GM21447 (cell line): ENCODE results near the gene SORL1.

Source experiments
- ATAC-seq: cut with Tn5 transposase; IDR thresholded peaks from one replicate; pipeline ENCODE4 v1.9.1; 2021; ENCODE audit not compliant: unreplicated experiment

Gene SORL1

GRCh38 chr11:121581607-121582006 lies 129.5 kb downstream of the SORL1 start:
- no peak for ATAC-seq

GRCh38 chr11:121582296-121582695 lies 130.2 kb downstream of the SORL1 start:
- ATAC-seq: no peak

DNA sequence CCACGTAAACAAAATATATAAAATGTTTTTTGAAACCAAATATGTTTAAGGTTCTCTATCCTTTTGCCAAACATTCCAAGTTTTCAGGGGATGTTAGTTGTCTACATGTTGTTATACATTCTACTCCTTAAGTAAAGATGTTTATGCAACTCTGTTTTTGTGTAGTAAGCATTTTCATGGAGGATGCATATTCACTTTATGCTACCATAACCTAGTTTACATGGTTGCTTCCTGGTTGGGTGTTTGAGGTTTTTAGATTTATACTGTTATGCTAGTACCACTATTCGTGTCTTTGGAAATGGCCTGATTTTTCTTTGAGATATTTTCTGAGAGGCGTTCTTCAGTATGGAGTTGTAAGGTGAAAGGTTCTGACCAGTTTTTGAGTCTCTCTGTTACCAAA lies 131.7 kb downstream of the SORL1 start:
- ATAC-seq: no peak

DNA sequence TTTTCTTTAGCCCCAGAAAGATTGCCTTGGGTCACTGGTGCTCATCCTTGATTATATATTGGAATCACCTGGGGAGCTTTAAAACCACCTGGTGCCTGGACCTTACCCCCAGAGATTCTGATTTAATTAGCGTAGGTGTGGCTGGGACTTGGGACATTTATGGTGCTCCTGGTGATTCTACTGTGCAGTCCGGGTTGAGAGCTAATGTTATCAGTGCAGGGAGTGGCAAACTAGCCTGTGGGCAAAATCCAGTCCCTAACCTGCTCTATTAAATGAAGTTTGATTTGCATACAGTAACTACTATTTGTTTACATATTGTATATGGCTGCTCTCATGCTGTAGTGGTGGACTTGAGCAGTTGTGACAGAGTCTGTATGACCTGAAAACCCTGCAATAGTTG lies 134.6 kb downstream of the SORL1 start:
- ATAC-seq: no peak

- ATAC-seq: no peak
These were observed 135.1 kb downstream of the SORL1 start for GRCh38 chr11:121587182-121587581.

DNA sequence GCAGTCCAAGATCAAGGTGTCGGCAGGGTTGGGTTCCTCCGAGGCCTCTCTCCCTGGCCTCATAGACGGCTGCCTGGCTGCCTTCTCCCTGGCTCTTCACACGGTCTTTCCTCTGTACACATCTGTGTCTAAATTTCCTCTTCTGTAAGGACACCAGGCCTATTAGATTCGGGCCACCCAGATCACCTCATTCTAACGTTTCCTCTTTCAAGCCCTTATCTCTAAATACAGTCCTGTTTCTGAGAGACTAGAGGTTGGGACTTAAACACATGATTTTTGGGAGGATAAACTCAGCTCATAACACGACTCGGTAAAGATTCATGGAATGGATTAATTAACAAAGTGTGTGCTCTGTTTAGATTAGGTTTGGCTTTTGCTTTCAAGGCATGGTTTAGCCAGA lies 136.6 kb downstream of the SORL1 start:
- no peak for ATAC-seq

DNA sequence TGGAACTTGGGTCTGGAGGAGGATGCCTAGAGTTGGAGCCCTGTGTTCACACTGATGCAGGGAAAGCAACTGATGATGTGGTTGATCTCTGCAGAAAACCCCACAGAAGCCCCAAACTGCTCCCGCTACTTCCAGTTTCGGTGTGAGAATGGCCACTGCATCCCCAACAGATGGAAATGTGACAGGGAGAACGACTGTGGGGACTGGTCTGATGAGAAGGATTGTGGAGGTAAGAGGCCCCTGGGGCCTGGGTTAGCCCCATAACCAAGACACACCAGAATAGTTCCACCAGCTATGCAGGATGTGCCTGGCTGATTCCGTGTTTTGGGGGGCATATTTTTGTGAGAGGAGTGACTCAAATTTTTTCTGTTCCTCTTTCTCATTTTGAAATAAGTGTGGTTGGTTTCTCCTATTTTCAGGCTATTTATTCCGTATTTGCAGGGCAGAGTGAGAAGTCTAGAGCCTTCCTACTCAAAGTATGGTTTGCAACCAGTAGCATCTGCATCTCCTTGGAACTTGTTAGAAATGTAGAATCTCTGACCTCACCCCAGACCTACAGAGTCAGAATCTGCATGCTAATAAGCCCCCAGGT lies 137.9 kb downstream of the SORL1 start:
- ATAC-seq: peak; percentile 80

- peak; percentile 2 for ATAC-seq
These were observed 138.8 kb downstream of the SORL1 start for GRCh38 chr11:121590772-121591404.

DNA sequence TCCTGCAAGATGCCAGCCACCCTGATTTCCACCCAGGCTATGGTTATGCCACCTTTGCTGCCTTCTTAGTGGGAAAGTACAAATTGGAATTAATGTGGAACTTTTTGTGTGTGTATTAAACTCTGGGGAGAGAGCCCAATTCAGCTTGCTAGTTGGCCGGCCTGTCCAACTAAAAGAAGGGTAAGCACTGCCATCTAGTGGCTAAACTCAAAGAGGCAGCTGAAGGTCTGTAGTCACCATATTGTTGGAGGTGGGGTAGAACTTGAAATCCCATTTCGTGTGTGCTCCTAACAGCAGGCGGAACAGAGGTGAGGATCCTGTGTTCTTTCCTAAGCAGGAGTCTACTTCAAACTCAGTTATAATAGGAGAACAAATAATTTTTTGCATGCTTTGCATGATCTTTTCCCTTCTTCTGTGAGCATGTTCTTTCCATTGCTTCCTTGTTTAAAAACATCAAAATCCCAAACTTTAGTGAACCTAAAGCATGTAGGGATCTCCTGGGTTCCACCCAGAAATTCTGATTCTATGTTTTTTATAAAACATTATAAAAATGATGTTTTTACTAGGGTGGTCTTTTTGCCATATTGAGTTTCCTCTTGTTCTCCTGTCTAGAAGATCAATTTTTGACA lies 139.4 kb downstream of the SORL1 start:
- ATAC-seq: no peak

- ATAC-seq: peak; percentile 27
These were observed 140.6 kb downstream of the SORL1 start for GRCh38 chr11:121592708-121593107.

- ATAC-seq: no peak
These were observed 143.6 kb downstream of the SORL1 start for GRCh38 chr11:121595717-121596161.

DNA sequence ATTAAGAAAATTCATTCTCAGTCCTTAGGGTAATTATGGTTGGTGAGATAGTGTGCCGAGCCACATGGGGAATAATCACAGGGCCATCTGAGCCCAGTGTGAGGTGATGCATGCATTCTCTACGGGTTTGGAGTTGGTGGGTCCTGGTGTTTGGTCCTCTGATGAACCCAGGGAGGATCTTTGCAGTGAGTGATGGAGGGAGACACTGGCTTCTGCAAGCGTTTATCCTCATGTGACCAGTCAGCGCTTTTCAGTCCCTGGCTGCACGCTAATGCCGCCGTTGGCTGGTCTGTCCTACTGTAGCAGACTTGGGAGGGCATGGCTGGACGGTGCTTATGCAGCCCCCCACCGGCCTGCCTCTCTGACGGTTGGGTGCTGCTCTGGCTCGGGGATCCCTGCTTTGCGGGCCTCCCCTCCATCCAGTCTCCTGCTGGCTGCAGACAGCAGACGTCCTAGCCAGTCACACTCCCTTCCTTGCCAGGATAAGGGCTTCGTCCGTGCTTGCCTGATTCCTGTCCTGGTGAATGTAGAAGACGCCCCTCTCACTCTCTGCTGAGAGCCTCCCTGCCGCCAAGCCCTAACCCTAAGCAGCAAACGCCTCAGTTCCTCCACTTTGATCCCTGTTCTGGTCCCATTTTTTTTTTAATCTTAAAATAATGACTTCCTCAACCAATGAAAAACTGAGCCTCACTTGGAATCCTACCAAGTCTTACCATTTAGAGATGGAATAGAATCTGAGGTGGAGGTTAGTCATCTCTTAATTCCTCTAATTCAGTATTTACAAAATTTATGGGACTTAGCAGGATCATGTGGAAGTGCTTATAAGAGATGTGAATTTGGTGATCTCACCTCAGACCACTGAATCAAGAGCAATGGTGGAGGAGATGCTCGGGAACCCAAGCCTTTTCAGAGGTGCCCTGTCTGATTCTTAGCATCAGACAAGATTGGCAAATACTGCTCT lies 144.4 kb downstream of the SORL1 start:
- no peak for ATAC-seq

DNA sequence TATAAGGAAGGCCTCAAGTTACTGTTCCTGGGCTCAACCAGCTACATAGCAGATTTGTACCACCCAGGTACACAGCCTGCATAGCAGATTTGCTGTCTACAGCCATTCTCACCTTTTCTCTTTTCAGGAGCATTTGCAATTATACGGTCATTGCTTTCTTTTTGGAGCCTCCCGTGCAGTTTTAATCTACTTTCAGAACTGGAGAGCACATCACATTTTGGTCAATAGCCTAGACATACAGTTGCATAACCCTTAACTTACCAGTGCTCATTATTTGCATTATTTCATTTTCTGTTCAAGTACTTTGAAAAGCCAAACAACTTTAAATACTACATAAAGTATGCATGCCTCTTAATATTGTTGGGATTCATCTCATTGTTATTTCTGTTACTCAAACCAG lies 151.2 kb downstream of the SORL1 start:
- ATAC-seq: no peak

GRCh38 chr11:121604152-121604551 lies 152.0 kb downstream of the SORL1 start:
- ATAC-seq: no peak

DNA sequence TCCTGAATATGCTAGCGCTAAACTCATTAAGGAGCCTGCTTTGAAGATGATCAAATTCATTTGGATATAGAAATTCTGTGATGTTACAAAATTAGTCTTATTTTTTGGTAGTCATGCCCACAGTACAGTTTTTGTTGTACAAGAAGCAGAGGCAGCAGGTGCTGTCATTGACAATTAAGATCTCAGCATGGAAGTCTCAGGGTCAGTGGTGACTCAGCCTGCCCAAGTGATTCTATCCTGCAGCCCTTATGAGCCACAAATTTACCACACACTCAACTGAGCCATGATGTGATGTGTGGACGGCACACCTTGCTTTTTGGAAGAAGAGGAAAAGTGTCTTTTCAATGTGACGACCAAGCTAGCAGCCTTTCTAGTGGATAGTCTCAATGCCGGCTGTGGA lies 154.2 kb downstream of the SORL1 start:
- no peak for ATAC-seq

GRCh38 chr11:121607341-121607740 lies 155.2 kb downstream of the SORL1 start:
- no peak for ATAC-seq

DNA sequence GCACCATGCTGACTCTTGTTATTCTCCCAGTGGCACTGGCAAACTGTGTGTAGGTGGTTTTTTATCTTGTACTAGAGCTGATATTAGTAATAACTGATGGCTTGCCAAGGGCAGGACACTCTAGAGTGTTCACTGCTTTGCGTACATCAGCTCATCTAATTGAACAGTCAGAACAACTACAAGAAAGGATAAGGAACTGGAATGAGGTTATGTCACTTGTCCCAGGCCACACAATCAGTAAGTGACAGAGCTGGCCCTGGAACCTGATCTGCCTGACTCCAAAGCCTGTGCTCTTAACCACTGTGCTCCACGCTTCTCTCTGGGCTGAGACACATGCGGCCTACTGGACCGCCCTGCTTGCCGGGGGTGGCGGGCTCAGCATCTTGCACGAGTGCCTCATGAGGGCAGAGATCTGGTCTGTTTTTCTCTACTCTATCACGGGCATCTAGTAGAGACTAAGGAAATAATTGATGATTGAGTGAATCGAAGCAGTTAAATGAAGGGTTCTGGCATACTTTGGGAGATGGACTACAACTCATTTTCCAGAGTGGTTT lies 156.5 kb downstream of the SORL1 start:
- ATAC-seq: no peak

DNA sequence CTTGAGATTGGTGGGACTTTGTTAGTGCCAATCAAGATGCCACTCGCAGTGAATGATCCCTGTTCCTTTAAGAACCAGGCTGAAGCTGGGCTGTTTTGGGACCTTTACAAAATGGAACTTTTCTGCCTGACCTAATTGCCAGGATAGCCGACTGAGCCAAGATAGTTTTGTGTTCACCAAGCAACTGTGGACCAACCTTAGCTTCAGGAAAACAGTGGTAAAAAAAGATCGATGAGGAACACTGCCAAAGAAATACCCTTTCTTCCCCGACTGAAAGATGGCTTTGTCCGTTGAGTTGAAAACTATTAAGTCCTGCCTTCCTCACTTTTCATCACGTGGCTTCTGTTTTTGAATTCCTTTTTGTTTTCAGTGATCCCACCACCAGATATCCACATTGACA lies 158.6 kb downstream of the SORL1 start:
- ATAC-seq: no peak

GRCh38 chr11:121611242-121611641 lies 159.1 kb downstream of the SORL1 start:
- no peak for ATAC-seq

DNA sequence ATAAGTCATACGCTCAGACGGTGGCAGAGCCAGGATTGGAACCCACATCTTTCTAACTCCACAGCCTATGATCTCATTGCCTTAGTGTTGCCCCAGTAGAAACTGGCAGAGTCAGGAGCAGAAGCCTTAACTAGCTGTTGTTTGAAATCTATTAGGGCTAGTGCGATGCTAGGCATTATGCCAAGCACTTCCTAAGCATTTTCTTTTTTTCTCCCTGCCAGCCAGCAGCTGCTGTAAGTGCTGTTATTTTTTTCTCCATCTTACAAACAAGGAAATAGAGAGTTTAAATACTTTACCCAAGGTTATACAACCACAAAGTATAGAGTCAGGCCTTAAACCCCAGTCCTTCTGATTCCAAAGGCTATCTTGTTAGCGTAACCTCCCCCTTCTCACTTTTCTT lies 161.6 kb downstream of the SORL1 start:
- no peak for ATAC-seq

- ATAC-seq: no peak
These were observed 162.6 kb downstream of the SORL1 start for GRCh38 chr11:121614636-121615240.
